H1 (cell line): Measurements from ENCODE around the gene GNAQ. TPM values are rescaled to one million over a fixed set of nuclear protein-coding genes. Genes with fewer than 3 reads are reported as not detected.

Experiments used
- CTCF ChIA-PET: fragments of 300-600 bp; sonication (Branson Sonifier 250); formaldehyde crosslinking; loops from one replicate; lab custom pipeline; 2021; ENCODE audit not compliant: partially characterized antibody; lab: Charles Lee
- POLR2A ChIA-PET: fragments of 300-600 bp; sonication (Branson Sonifier 250); formaldehyde crosslinking; loops from one replicate; lab custom pipeline; 2021; ENCODE audit warnings: inconsistent platforms; ENCODE audit not compliant: partially characterized antibody; lab: Charles Lee
- DNase-seq, 2 experiments: peaks; one replicate each; pipeline versions ENCODE4 v3.0.0 to v3.0.0-alpha.2; 2010 to 2022; ENCODE audit warnings: low spot score in 2 of 2, low read depth in 1 of 2, mixed read lengths in 1 of 2
- FAIRE-seq: peaks from 2 replicates; lab custom pipeline; 2011; peaks lifted over from hg19 to GRCh38; lab: Jason Lieb, UNC
- H2AFZ ChIP-seq: 2 replicates; pipeline ENCODE4 v1.8.1; 2012; ENCODE audit warnings: low read length, inconsistent platforms
- H2AK5ac ChIP-seq: 2 replicates; pipeline ENCODE4 v1.6.1; 2013; ENCODE audit warnings: low read depth, low read length
- H2BK120ac ChIP-seq: replicated peaks from 2 replicates; pipeline ENCODE3; 2013; ENCODE audit warnings: low read depth, low read length, inconsistent platforms
- H2BK12ac ChIP-seq: 2 replicates; pipeline ENCODE4 v1.6.1; 2013; ENCODE audit warnings: low read depth, low read length
- H2BK15ac ChIP-seq: 2 replicates; pipeline ENCODE4 v1.6.1; 2013; ENCODE audit warnings: low read length
- H2BK20ac ChIP-seq: 2 replicates; pipeline ENCODE4 v1.6.1; 2013; ENCODE audit warnings: low read length
- H2BK5ac ChIP-seq: 2 replicates; pipeline ENCODE4 v1.6.1; 2013; ENCODE audit warnings: low read depth, low read length
- H3K14ac ChIP-seq: 2 replicates; pipeline ENCODE4 v1.6.1; 2013; ENCODE audit warnings: inconsistent platforms; ENCODE audit not compliant: insufficient read length
- H3K18ac ChIP-seq: 2 replicates; pipeline ENCODE4 v1.6.1; 2013; ENCODE audit warnings: low read length; ENCODE audit errors: extremely low read depth
- H3K23ac ChIP-seq: 2 replicates; pipeline ENCODE4 v1.6.1; 2013; ENCODE audit warnings: inconsistent platforms; ENCODE audit not compliant: insufficient read length
- H3K23me2 ChIP-seq: 2 replicates; pipeline ENCODE4 v1.6.1; 2013; ENCODE audit warnings: low read depth, low read length
- H3K27ac ChIP-seq: 2 replicates; pipeline ENCODE4 v1.6.1; 2011; ENCODE audit warnings: low read depth, low read length, inconsistent platforms
- H3K27me3 ChIP-seq, 4 experiments: replicated peaks in 1 of 4; 1 replicate in 1 of 4; 2 replicates in 3 of 4; pipeline versions ENCODE4 v1.6.1 to v1.8.1; 2011 to 2013; ENCODE audit warnings: low read length in 3 of 4, mild to moderate bottlenecking in 3 of 4, inconsistent platforms in 2 of 4, mixed read lengths in 2 of 4, moderate library complexity in 1 of 4; ENCODE audit not compliant: control insufficient read depth in 3 of 4, insufficient read depth in 3 of 4; ENCODE audit errors: extremely low read depth in 1 of 4
- H3K36me3 ChIP-seq, 4 experiments: 2 replicates each; pipeline versions ENCODE4 v1.6.1 to v1.8.1; 2011 to 2013; ENCODE audit warnings: mild to moderate bottlenecking in 4 of 4, low read length in 3 of 4, moderate library complexity in 2 of 4, control low read depth in 1 of 4, inconsistent platforms in 1 of 4; ENCODE audit not compliant: insufficient read depth in 4 of 4, control insufficient read depth in 2 of 4
- H3K4ac ChIP-seq: replicated peaks from 2 replicates; pipeline ENCODE3; 2013; ENCODE audit warnings: low read length, low read depth, mixed read lengths, inconsistent platforms; ENCODE audit not compliant: insufficient read length
- H3K4me1 ChIP-seq, 4 experiments: replicated peaks in 1 of 4; 1 replicate in 1 of 4; 2 replicates in 3 of 4; pipeline versions ENCODE4 v1.6.1 to v1.8.1; 2011 to 2013; ENCODE audit warnings: low read length in 3 of 4, inconsistent platforms in 2 of 4, mixed read lengths in 1 of 4; ENCODE audit not compliant: insufficient read depth in 4 of 4, control insufficient read depth in 3 of 4
- H3K4me2 ChIP-seq, 2 experiments: 2 replicates each; pipeline versions ENCODE4 v1.6.1 to v1.8.1; 2011 to 2013; ENCODE audit warnings: low read depth in 2 of 2, low read length in 2 of 2, control low read depth in 1 of 2, inconsistent platforms in 1 of 2, mild to moderate bottlenecking in 1 of 2; ENCODE audit not compliant: insufficient read depth in 1 of 2
- H3K4me3 ChIP-seq, 4 experiments: fragments of 200-600, 300-600 bp in 1 of 4; sonication (generic), shearing (Covaris generic), sonication (Bioruptor Twin) in 1 of 4; 2 replicates each; pipeline versions ENCODE4 v1.5.1 to v1.8.1; 2011 to 2016; ENCODE audit warnings: low read length in 4 of 4, low read depth in 3 of 4, control low read depth in 2 of 4, inconsistent platforms in 2 of 4, mild to moderate bottlenecking in 2 of 4, mixed read lengths in 1 of 4, moderate library complexity in 1 of 4; ENCODE audit not compliant: insufficient read depth in 2 of 4; ENCODE audit errors: extremely low read depth in 1 of 4
- H3K56ac ChIP-seq: replicated peaks from 2 replicates; pipeline ENCODE3; 2013; ENCODE audit warnings: low read depth, mild to moderate bottlenecking, mixed read lengths, low read length, inconsistent platforms; ENCODE audit not compliant: insufficient read length
- H3K79me1 ChIP-seq: 2 replicates; pipeline ENCODE4 v1.6.1; 2013; ENCODE audit warnings: low read depth, low read length, control low read depth
- H3K79me2 ChIP-seq, 2 experiments: 2 replicates each; pipeline versions ENCODE4 v1.6.1 to v1.8.1; 2012 to 2013; ENCODE audit warnings: low read length in 2 of 2, mild to moderate bottlenecking in 2 of 2, inconsistent platforms in 1 of 2; ENCODE audit not compliant: insufficient read depth in 2 of 2, control insufficient read depth in 1 of 2
- H3K9ac ChIP-seq, 4 experiments: replicated peaks in 1 of 4; 1 replicate in 1 of 4; 2 replicates in 3 of 4; pipeline versions ENCODE4 v1.6.1 to v1.8.1; 2011 to 2013; ENCODE audit warnings: low read depth in 3 of 4, low read length in 3 of 4, control low read depth in 2 of 4, mild to moderate bottlenecking in 2 of 4, moderate library complexity in 2 of 4, inconsistent platforms in 1 of 4; ENCODE audit errors: extremely low read depth in 1 of 4
- H3K9me3 ChIP-seq, 2 experiments: 2 replicates each; pipeline versions ENCODE4 v1.6.1 to v1.8.1; 2012 to 2013; ENCODE audit warnings: mild to moderate bottlenecking in 2 of 2, moderate library complexity in 2 of 2, control low read depth in 1 of 2, inconsistent platforms in 1 of 2, low read depth in 1 of 2, low read length in 1 of 2, mixed read lengths in 1 of 2; ENCODE audit not compliant: insufficient read depth in 2 of 2
- H4K20me1 ChIP-seq, 2 experiments: replicated peaks in 1 of 2; 2 replicates each; pipeline versions ENCODE3 to v1.8.1; 2011 to 2013; ENCODE audit warnings: inconsistent platforms in 2 of 2, low read length in 2 of 2, mild to moderate bottlenecking in 1 of 2; ENCODE audit not compliant: insufficient read depth in 2 of 2, control insufficient read depth in 1 of 2
- H4K5ac ChIP-seq: 2 replicates; pipeline ENCODE4 v1.6.1; 2013; ENCODE audit warnings: low read length, low read depth, mixed read lengths, inconsistent platforms; ENCODE audit not compliant: insufficient read length
- H4K8ac ChIP-seq: 2 replicates; pipeline ENCODE4 v1.8.0; 2013; ENCODE audit warnings: mild to moderate bottlenecking, moderate library complexity, low read length, inconsistent platforms; ENCODE audit not compliant: insufficient read depth; ENCODE audit errors: extremely low read depth
- H4K91ac ChIP-seq: replicated peaks from 2 replicates; pipeline ENCODE3; 2013; ENCODE audit warnings: low read length, mixed read lengths, inconsistent platforms; ENCODE audit not compliant: insufficient read length
- CREB1 ChIP-seq: IDR thresholded peaks from 2 replicates; pipeline ENCODE4 v1.6.1; 2012; ENCODE audit warnings: inconsistent platforms
- EP300 ChIP-seq, 2 experiments: IDR thresholded peaks; 1 replicate in 1 of 2; 2 replicates in 1 of 2; pipeline ENCODE4 v1.6.1; 2011 to 2012; ENCODE audit warnings: low read depth in 2 of 2, low read length in 2 of 2, mild to moderate bottlenecking in 2 of 2, borderline replicate concordance in 1 of 2, inconsistent platforms in 1 of 2, moderate library complexity in 1 of 2
- HDAC2 ChIP-seq, 2 experiments: fragments of 300-600 bp in 1 of 2; sonication (generic) in 1 of 2; IDR thresholded peaks; 2 replicates each; pipeline ENCODE4 v1.6.1; 2011 to 2012; ENCODE audit warnings: low read depth in 2 of 2, low read length in 2 of 2, mild to moderate bottlenecking in 2 of 2, moderate library complexity in 2 of 2, borderline replicate concordance in 1 of 2, inconsistent platforms in 1 of 2
- KDM5A ChIP-seq: fragments of 200-600 bp; IDR thresholded peaks from 2 replicates; pipeline ENCODE4 v1.7.1; 2012; ENCODE audit warnings: mild to moderate bottlenecking, low read length, inconsistent platforms, mixed read lengths
- MAFK ChIP-seq: IDR thresholded peaks from 2 replicates; pipeline ENCODE4 v1.6.1; 2012; ENCODE audit warnings: low read depth, mild to moderate bottlenecking, improper control_type of control experiment, low read length
- RAD21 ChIP-seq, 2 experiments: IDR thresholded peaks in 1 of 2; conservative IDR thresholded peaks in 1 of 2; 2 replicates each; pipeline ENCODE4 v1.6.1; 2011; ENCODE audit warnings: low read depth in 2 of 2, low read length in 2 of 2, improper control_type of control experiment in 1 of 2, inconsistent platforms in 1 of 2, mild to moderate bottlenecking in 1 of 2, moderate library complexity in 1 of 2
- RFX5 ChIP-seq: IDR thresholded peaks from 2 replicates; pipeline ENCODE4 v1.6.1; 2011; ENCODE audit warnings: low read depth, low read length, improper control_type of control experiment, borderline replicate concordance
- RNF2 ChIP-seq: fragments of 200-900, 300-1000 bp; sonication (generic); IDR thresholded peaks from 2 replicates; pipeline ENCODE4 v1.7.1; 2016; ENCODE audit warnings: borderline replicate concordance, low read depth, mild to moderate bottlenecking, antibody characterized with exemption, low read length; ENCODE audit not compliant: poor library complexity, severe bottlenecking; ENCODE audit errors: missing control alignments
- SRF ChIP-seq: IDR thresholded peaks from 2 replicates; pipeline ENCODE4 v1.6.1; 2011; ENCODE audit warnings: mild to moderate bottlenecking, low read depth, low read length, moderate library complexity
- SUZ12 ChIP-seq: fragments of 200-600 bp; sonication (generic); IDR thresholded peaks from 2 replicates; pipeline ENCODE4 v1.6.1; 2012; ENCODE audit warnings: mild to moderate bottlenecking, inconsistent platforms, low read length, moderate library complexity, mixed read lengths
- TCF12 ChIP-seq: IDR thresholded peaks from 2 replicates; pipeline ENCODE4 v1.6.1; 2011; ENCODE audit warnings: low read depth, mild to moderate bottlenecking, low read length
- YY1 ChIP-seq: IDR thresholded peaks from 2 replicates; pipeline ENCODE4 v1.6.1; 2011; ENCODE audit warnings: low read depth, mild to moderate bottlenecking, low read length
- WGBS, 2 experiments: shearing (Covaris generic) in 1 of 2; methylation state at CpG; one replicate each; pipeline versions ENCODE4 v1.1.6 to v1.1.7; 2013 to 2015; ENCODE audit warnings: low lambda C conversion rate in 2 of 2, mixed read lengths in 2 of 2, inconsistent platforms in 1 of 2, low coverage in 1 of 2, missing lambda C conversion rate in 1 of 2; ENCODE audit not compliant: insufficient replicate concordance in 2 of 2, insufficient coverage in 1 of 2, insufficient read length in 1 of 2; ENCODE audit errors: extremely low coverage in 1 of 2, missing lambda C conversion rate in 1 of 2; 5-methylcytosine and 5-hydroxymethylcytosine counted together
- polyA plus RNA-seq, 7 experiments: library from polyadenylated mRNA; depleted of rRNA in 3 of 7; stranded (reverse) in 5 of 7; unstranded in 2 of 7; fragments of >200 nt in 5 of 7; fragments of 200-250 nt in 2 of 7; gene quantifications; 1 replicate in 5 of 7; 2 replicates in 1 of 7; 4 replicates in 1 of 7; pipeline versions ENCODE4 v1.2.1 to v1.2.3, GENCODE V29; 2011 to 2013; ENCODE audit warnings: missing spikeins in 2 of 7, mixed read lengths in 2 of 7
- total RNA-seq: library from RNA; stranded (reverse); fragmentation: NEBNext Ultra II Directional; extraction: Animal tissue kit (Norgen Biotek cat#: 25700); gene quantifications from 2 replicates; pipeline ENCODE4 v1.2.1, GENCODE V29; 2021

The GNAQ gene
- total and polyA plus RNA-seq, 2 of the 8 experiments (the other 6 are each of a cell fraction or from before 2014, with no cell fraction given) = 22.8 to 63.8 TPM

DNA sequence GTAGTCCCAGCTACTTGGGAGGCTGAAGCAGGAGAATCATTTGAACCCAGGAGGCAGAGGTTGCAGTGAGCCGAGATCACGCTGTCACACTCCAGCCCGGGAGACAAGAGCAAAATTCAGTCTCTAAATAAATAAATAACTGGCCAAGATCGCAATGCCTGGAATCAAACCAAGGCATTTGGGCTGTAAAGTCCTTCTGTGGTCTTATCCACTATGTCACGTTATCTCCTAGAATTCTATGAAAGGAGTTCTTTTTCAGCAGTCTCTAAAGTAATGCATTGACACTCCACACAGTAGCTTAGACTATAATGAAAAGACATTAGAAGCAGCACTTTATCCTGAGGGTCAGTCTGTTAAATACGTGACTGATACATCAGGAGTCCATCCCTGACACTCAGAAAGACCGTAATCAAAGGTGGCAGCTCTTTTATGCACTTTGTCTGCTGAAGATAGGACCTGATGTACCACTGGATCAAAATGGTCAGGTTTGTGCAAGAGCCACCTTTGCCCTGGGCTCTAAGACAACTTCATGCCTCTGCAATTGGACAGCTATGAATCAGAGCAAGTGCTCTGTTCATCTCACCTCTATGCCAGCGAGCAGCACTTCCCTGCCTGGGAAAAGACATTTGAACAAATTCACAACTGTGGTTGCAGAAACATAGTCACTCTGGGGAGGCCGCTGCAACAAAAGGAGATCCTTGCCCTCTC lies 351.8 kb downstream of the GNAQ start:
- Histone ChIP-seq H2BK12ac (no peak overlapping the region), H3K4me3 (no peak overlapping the region), H2BK120ac (no peak overlapping the region), H3K23ac (no peak overlapping the region), H2BK5ac (no peak overlapping the region), H3K4me1 (no peaks in the 10 kb centered on the region), H3K27me3 (no peaks in the 10 kb centered on the region), H4K8ac (no peak overlapping the region), H3K4ac (no peak overlapping the region), H2BK20ac (no peak overlapping the region), H3K79me1 (no peaks in the 10 kb centered on the region), H2BK15ac (no peak overlapping the region), H3K9me3 (peaks cover 0 to 4% of the 10 kb centered on the region in 2 experiments; a peak in 1 of 4 replicates), H3K4me2 (no peak overlapping the region), H3K36me3 (no peaks in the 10 kb centered on the region), H3K14ac (no peak overlapping the region), H4K20me1 (no peaks in the 10 kb centered on the region), H3K18ac (no peak overlapping the region), H2AK5ac (no peak overlapping the region), H3K27ac (no peak overlapping the region), H2AFZ (0 out of 2 replicates have a peak overlapping the region, but pooled peaks have one; percentile 40), H3K56ac (no peak overlapping the region), H3K23me2 (no peaks in the 10 kb centered on the region), H3K79me2 (no peaks in the 10 kb centered on the region), H4K91ac (no peak overlapping the region), H3K9ac (no peak overlapping the region), H4K5ac (no peak overlapping the region)
- no peak for FAIRE-seq
- POLR2A ChIA-PET = interaction anchor here (0.6 kb wide), 1 partner anchor 9 kb away, joined by 3 read pairs; no protein-coding TSS in a partner anchor
- peak in 1 of 2 experiments; percentile 26 for DNase-seq
- WGBS, 2 experiments = 89% methylated on average over 9 of the region's 9 CpGs; no CpG with 5 or more reads in 1 of the 2 experiments
- CTCF ChIA-PET = interaction anchor here (0.6 to 1.7 kb wide), 3 partner anchors 10 to 435 kb away, joined by 3 to 6 read pairs (median 3); no protein-coding TSS in a partner anchor
- TF ChIP-seq MAFK (no peak), RAD21 (IDR thresholded peaks at IDR 0.05 in 1 of 2, conservative IDR thresholded peaks at IDR 0.05 in 1 of 2; ENCODE audit: low read depth in 2 of 2, low read length in 2 of 2) (no peak), YY1 (no peak), SUZ12 (no peak), CREB1 (no peak), SRF (no peak), TCF12 (no peak), KDM5A (no peak), EP300 (IDR thresholded peaks at IDR 0.05; ENCODE audit: borderline replicate concordance in 1 of 2, low read depth in 2 of 2, low read length in 2 of 2) (no peak), RFX5 (no peak), RNF2 (no peak), HDAC2 (IDR thresholded peaks at IDR 0.05; ENCODE audit: borderline replicate concordance in 1 of 2, low read depth in 2 of 2, low read length in 2 of 2) (no peak)
